ENCODE measurements around the gene PALMD. TPM values are rescaled to one million over a fixed set of nuclear protein-coding genes. Genes with fewer than 3 reads are reported as not detected.

The PALMD gene
- total RNA-seq, 1 donor from 2014 or later: not detected

DNA sequence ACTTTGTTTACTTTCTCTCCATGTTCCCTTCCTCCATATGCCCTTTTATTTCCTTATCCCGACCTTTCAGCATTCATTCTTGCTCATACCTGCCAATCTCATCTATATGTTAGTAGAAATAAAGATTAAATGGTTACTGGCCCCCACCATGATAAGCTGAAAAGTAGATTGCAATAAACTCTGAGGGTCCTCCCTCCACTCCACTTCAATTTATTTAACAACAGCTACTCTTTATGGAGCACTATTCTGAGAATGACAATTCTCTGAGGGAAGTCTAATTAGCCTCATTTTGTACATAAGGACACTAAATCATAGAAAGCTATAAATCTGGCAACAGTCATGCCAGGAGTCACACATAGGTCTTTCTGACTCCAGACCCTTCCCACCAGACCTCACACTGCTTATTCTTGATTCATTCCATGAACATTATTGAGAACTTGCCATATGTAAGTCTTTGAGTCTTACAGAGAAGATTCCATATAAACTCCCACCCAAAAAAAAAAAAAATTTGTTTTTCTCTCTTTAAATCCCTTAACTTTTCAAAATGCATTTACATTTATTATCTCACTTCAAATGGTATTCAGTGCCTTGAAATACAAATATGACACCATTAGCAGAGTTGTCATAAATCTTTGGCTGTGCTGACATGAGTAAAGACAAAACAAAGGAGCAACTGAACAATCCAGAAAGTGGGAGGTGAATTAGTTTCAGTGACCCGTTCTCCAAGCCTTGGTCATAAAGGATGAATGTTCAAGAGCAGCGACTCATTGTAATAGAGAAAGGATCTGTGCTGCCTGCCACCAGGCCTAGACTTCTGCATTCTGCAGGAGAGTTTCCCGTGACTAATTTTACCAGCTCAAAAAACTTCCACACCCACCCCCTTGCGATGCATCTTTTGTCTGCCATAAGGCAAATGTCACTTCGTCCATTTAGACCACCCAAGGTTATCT, 28.5 kb downstream of the PALMD start:
- Mint-ChIP-seq H3K4me1 (peaks cover 36% of the 10 kb centered on the region), H3K4me3 (no peak overlapping the region), H3K36me3 (no peaks in the 10 kb centered on the region), H3K27me3 (ENCODE audit: insufficient read depth, low read depth) (peaks cover 2% of the 10 kb centered on the region), H3K9me3 (no peaks in the 10 kb centered on the region), H3K27ac (no peak overlapping the region)
- Histone ChIP-seq H2AFZ (replicated peaks) (no peak overlapping the region), H3K36me3 (no peaks in the 10 kb centered on the region), H3K4me1 (peaks cover 9% of the 10 kb centered on the region), H3K9me3 (ENCODE audit: low read depth) (no peaks in the 10 kb centered on the region), H3K27ac (no peak overlapping the region), H4K20me1 (ENCODE audit: low read depth) (no peaks in the 10 kb centered on the region), H3K79me2 (ENCODE audit: low read depth) (no peaks in the 10 kb centered on the region), H3K27me3 (no peaks in the 10 kb centered on the region), H3K4me2 (no peak overlapping the region), H3F3A (ENCODE audit: low read depth) (no peaks in the 10 kb centered on the region), H3K9ac (no peak overlapping the region), H3K4me3 (no peak overlapping the region)
- no peak for DNase-seq (ENCODE audit: low spot score)
- TF ChIP-seq EZH2phosphoT487 (IDR thresholded peaks at IDR 0.05) (no peak), EZH2 (IDR thresholded peaks at IDR 0.05) (no peak), CTCF (IDR thresholded peaks at IDR 0.05) (no peak)

- peaks cover 36% of the 10 kb centered on the region for H3K4me1 Mint-ChIP-seq
- H3K9me3 Mint-ChIP-seq: no peaks in the 10 kb centered on the region
- Histone ChIP-seq H3F3A (ENCODE audit: low read depth) (no peaks in the 10 kb centered on the region), H3K27me3 (no peaks in the 10 kb centered on the region), H3K4me2 (no peak overlapping the region), H3K79me2 (ENCODE audit: low read depth) (no peaks in the 10 kb centered on the region), H2AFZ (replicated peaks) (no peak overlapping the region), H3K9ac (no peak overlapping the region), H3K4me1 (peaks cover 9% of the 10 kb centered on the region), H3K36me3 (no peaks in the 10 kb centered on the region), H3K4me3 (no peak overlapping the region), H4K20me1 (ENCODE audit: low read depth) (no peaks in the 10 kb centered on the region), H3K9me3 (ENCODE audit: low read depth) (no peaks in the 10 kb centered on the region), H3K27ac (no peak overlapping the region)
- peaks cover 2% of the 10 kb centered on the region for H3K27me3 Mint-ChIP-seq (ENCODE audit: insufficient read depth, low read depth)
- H3K27ac Mint-ChIP-seq: no peak overlapping the region
- TF ChIP-seq CTCF (IDR thresholded peaks at IDR 0.05) (no peak), EZH2phosphoT487 (IDR thresholded peaks at IDR 0.05) (no peak), EZH2 (IDR thresholded peaks at IDR 0.05) (no peak)
- no peaks in the 10 kb centered on the region for H3K36me3 Mint-ChIP-seq
- H3K4me3 Mint-ChIP-seq: no peak overlapping the region
- DNase-seq (ENCODE audit: low spot score): no peak
These were observed 29.4 kb downstream of the PALMD start for GRCh38 chr1:99675292-99675691.

GRCh38 chr1:99675994-99676393, 30.1 kb downstream of the PALMD start:
- no peak overlapping the region for H3K27ac Mint-ChIP-seq
- no peaks in the 10 kb centered on the region for H3K36me3 ChIP-seq
- no peaks in the 10 kb centered on the region for H3K9me3 ChIP-seq (ENCODE audit: low read depth)
- no peaks in the 10 kb centered on the region for H3F3A ChIP-seq (ENCODE audit: low read depth)
- no peak overlapping the region for H3K4me3 ChIP-seq
- no peak overlapping the region for H3K9ac ChIP-seq
- peaks cover 2% of the 10 kb centered on the region for H3K27me3 Mint-ChIP-seq (ENCODE audit: insufficient read depth, low read depth)
- H3K4me1 Mint-ChIP-seq: peaks cover 36% of the 10 kb centered on the region
- TF ChIP-seq EZH2phosphoT487 (IDR thresholded peaks at IDR 0.05): no peak
- no peak for TF ChIP-seq EZH2 (IDR thresholded peaks at IDR 0.05)
- TF ChIP-seq CTCF (IDR thresholded peaks at IDR 0.05): no peak
- H3K27ac ChIP-seq: no peak overlapping the region
- H2AFZ ChIP-seq (replicated peaks): no peak overlapping the region
- no peak for DNase-seq (ENCODE audit: low spot score)
- no peaks in the 10 kb centered on the region for H4K20me1 ChIP-seq (ENCODE audit: low read depth)
- no peak overlapping the region for H3K4me2 ChIP-seq
- peaks cover 9% of the 10 kb centered on the region for H3K4me1 ChIP-seq
- no peaks in the 10 kb centered on the region for H3K27me3 ChIP-seq
- H3K36me3 Mint-ChIP-seq: no peaks in the 10 kb centered on the region
- no peak overlapping the region for H3K4me3 Mint-ChIP-seq
- H3K79me2 ChIP-seq (ENCODE audit: low read depth): no peaks in the 10 kb centered on the region
- no peaks in the 10 kb centered on the region for H3K9me3 Mint-ChIP-seq

Data from neural progenitor cell (in vitro differentiated cells).